PC-3 (cell line): ENCODE measurements around the gene GATM.
"Not testable (repeated sequence)": the region's sequence is repeated elsewhere in the genome, so short reads cannot be mapped to it uniquely, and the experiment has no call there.

Experiments
- CTCF ChIP-seq: fragments of 300-600 bp; sonication (generic); conservative IDR thresholded peaks from 2 replicates; pipeline ENCODE4 v1.5.1; 2017; ENCODE audit warnings: antibody characterized with exemption, low read depth, mild to moderate bottlenecking, low read length
- EZH2 ChIP-seq: fragments of 300-600 bp; sonication (generic); IDR thresholded peaks from one replicate; pipeline ENCODE4 v1.6.1; 2017; ENCODE audit warnings: antibody characterized with exemption, mild to moderate bottlenecking, low read length; ENCODE audit not compliant: unreplicated experiment
- EZH2phosphoT487 ChIP-seq: fragments of 300-600 bp; sonication (generic); IDR thresholded peaks from 2 replicates; pipeline ENCODE4 v1.6.1; 2018; ENCODE audit warnings: mild to moderate bottlenecking, antibody characterized with exemption, low read length, borderline replicate concordance

GRCh38 chr15:45367222-45367621 lies 11.1 kb downstream of the GATM start:
- TF ChIP-seq EZH2, CTCF, EZH2phosphoT487: not testable (repeated sequence)
